Occipital lobe (tissue), 2 donors: ENCODE data around the gene SKAP1. TPM values are rescaled to one million over a fixed set of nuclear protein-coding genes. Genes with fewer than 3 reads are reported as not detected.

Experiments
- DNase-seq: peaks from one replicate; lab custom pipeline; 2025; lab: John Stamatoyannopoulos, UW
- total RNA-seq: library from RNA; depleted of rRNA; stranded (reverse); fragments of >200 nt; gene quantifications from one replicate; pipeline ENCODE4 v1.2.3, GENCODE V29; 2014

Gene SKAP1
- total RNA-seq, 1 donor from 2014 or later = 0.62 TPM

- DNase-seq = no peak
These were observed 254.1 kb downstream of the SKAP1 start for GRCh38 chr17:48175692-48176470.

GRCh38 chr17:48174833-48175523 is 255.0 kb downstream of the SKAP1 start:
- no peak for DNase-seq

GRCh38 chr17:48173191-48173984 is 256.6 kb downstream of the SKAP1 start:
- no peak for DNase-seq

GRCh38 chr17:48169926-48170325 is 260.1 kb downstream of the SKAP1 start:
- no peak for DNase-seq

GRCh38 chr17:48163809-48164208 is 266.2 kb downstream of the SKAP1 start:
- DNase-seq = no peak

- no peak for DNase-seq
These were observed 267.0 kb downstream of the SKAP1 start for GRCh38 chr17:48162946-48163506.

GRCh38 chr17:48162306-48162934 is 267.6 kb downstream of the SKAP1 start:
- DNase-seq = no peak

GRCh38 chr17:48161127-48161905 is 268.7 kb downstream of the SKAP1 start:
- DNase-seq = no peak

GRCh38 chr17:48160177-48161081 is 269.6 kb downstream of the SKAP1 start:
- no peak for DNase-seq

GRCh38 chr17:48159232-48159631 is 270.8 kb downstream of the SKAP1 start:
- no peak for DNase-seq

- DNase-seq = no peak
These were observed 274.0 kb downstream of the SKAP1 start for GRCh38 chr17:48155889-48156611.

- DNase-seq = no peak
These were observed 276.2 kb downstream of the SKAP1 start for GRCh38 chr17:48153691-48154358.

- DNase-seq = no peak
These were observed 277.7 kb downstream of the SKAP1 start for GRCh38 chr17:48152289-48152688.

GRCh38 chr17:48151220-48151619 is 278.8 kb downstream of the SKAP1 start:
- DNase-seq = no peak

GRCh38 chr17:48150597-48151001 is 279.4 kb downstream of the SKAP1 start:
- no peak for DNase-seq

- no peak for DNase-seq
These were observed 280.1 kb downstream of the SKAP1 start for GRCh38 chr17:48149787-48150463.
